ENCODE results near the gene IL11. TPM values are rescaled to one million over a fixed set of nuclear protein-coding genes. Genes with fewer than 3 reads are reported as not detected.

The IL11 gene
- total and polyA plus RNA-seq, 2 of the 8 experiments (the other 6 are each of a cell fraction or from before 2014, with no cell fraction given) = 1.7 to 2.8 TPM

GRCh38 chr19:55366790-55367189, 3.5 kb downstream of the IL11 start:
- H3K18ac ChIP-seq (ENCODE audit: extremely low read depth, low read length) = no peak overlapping the region
- no peak overlapping the region for H3K9ac ChIP-seq (replicated peaks in 1 of 4; ENCODE audit: extremely low read depth in 1 of 4, low read depth in 3 of 4, low read length in 3 of 4)
- H3K79me2 ChIP-seq (ENCODE audit: control insufficient read depth in 1 of 2, insufficient read depth in 2 of 2, low read length in 2 of 2) = no peaks in the 10 kb centered on the region
- H2BK20ac ChIP-seq (ENCODE audit: low read length) = no peak overlapping the region
- H3K27me3 ChIP-seq (replicated peaks in 1 of 4; ENCODE audit: control insufficient read depth in 3 of 4, extremely low read depth in 1 of 4, insufficient read depth in 3 of 4, low read length in 3 of 4) = peaks cover 8 to 37% (median 32%) of the 10 kb centered on the region in 4 experiments
- no peaks in the 10 kb centered on the region for H3K36me3 ChIP-seq (ENCODE audit: control insufficient read depth in 2 of 4, insufficient read depth in 4 of 4, low read length in 3 of 4)
- no peaks in the 10 kb centered on the region for H3K79me1 ChIP-seq (ENCODE audit: low read depth, low read length)
- ChIA-PET POLR2A (ENCODE audit: partially characterized antibody) (interaction anchor here (1.0 to 1.6 kb wide), 6 partner anchors 10 to 41 kb away, joined by 3 to 9 read pairs (median 4); partner anchors contain the start of genes TMEM190, TMEM238 and UBE2S), CTCF (ENCODE audit: partially characterized antibody) (interaction anchor here (0.8 to 1.6 kb wide), 6 partner anchors 11 to 101 kb away, joined by 3 to 9 read pairs (median 4); no protein-coding TSS in a partner anchor)
- H3K4me2 ChIP-seq (ENCODE audit: insufficient read depth in 1 of 2, low read depth in 2 of 2, low read length in 2 of 2) = no peak overlapping the region
- no peak overlapping the region for H3K4me3 ChIP-seq (ENCODE audit: extremely low read depth in 1 of 4, insufficient read depth in 2 of 4, low read depth in 3 of 4, low read length in 4 of 4)
- H4K20me1 ChIP-seq (replicated peaks in 1 of 2; ENCODE audit: control insufficient read depth in 1 of 2, insufficient read depth in 2 of 2, low read length in 2 of 2) = no peaks in the 10 kb centered on the region
- H3K56ac ChIP-seq (replicated peaks; ENCODE audit: insufficient read length, low read depth, low read length) = no peak overlapping the region
- H4K91ac ChIP-seq (replicated peaks; ENCODE audit: insufficient read length, low read length) = no peak overlapping the region
- FAIRE-seq = no peak
- no peak overlapping the region for H4K8ac ChIP-seq (ENCODE audit: extremely low read depth, insufficient read depth, low read length)
- no peak overlapping the region for H3K23ac ChIP-seq (ENCODE audit: insufficient read length)
- no peak overlapping the region for H2BK120ac ChIP-seq (replicated peaks; ENCODE audit: low read depth, low read length)
- TF ChIP-seq TCF12 (IDR thresholded peaks at IDR 0.05; ENCODE audit: low read depth, low read length) = no peak
- TF ChIP-seq SAP30 (IDR thresholded peaks at IDR 0.05; ENCODE audit: insufficient read depth, insufficient replicate concordance, low read length) = no peak
- TF ChIP-seq SP2 (IDR thresholded peaks at IDR 0.05; ENCODE audit: low read length) = no peak
- no peak for TF ChIP-seq ZNF274 (IDR thresholded peaks at IDR 0.05; ENCODE audit: borderline replicate concordance, extremely low read depth, low read length)
- TF ChIP-seq FOSL1 (IDR thresholded peaks at IDR 0.05; ENCODE audit: insufficient read depth, low read depth, low read length) = no peak
- no peak for TF ChIP-seq RFX5 (IDR thresholded peaks at IDR 0.05; ENCODE audit: borderline replicate concordance, low read depth, low read length)
- H4K5ac ChIP-seq (ENCODE audit: insufficient read length, low read depth, low read length) = no peak overlapping the region
- no peak overlapping the region for H2BK15ac ChIP-seq (ENCODE audit: low read length)
- no peak overlapping the region for H2BK5ac ChIP-seq (ENCODE audit: low read depth, low read length)
- no peak overlapping the region for H2AK5ac ChIP-seq (ENCODE audit: low read depth, low read length)
- H2BK12ac ChIP-seq (ENCODE audit: low read depth, low read length) = no peak overlapping the region
- H3K27ac ChIP-seq (ENCODE audit: low read depth, low read length) = no peak overlapping the region
- DNase-seq (ENCODE audit: low read depth in 1 of 2, low spot score in 2 of 2) = no peak
- peaks cover 9% of the 10 kb centered on the region; the same call in 1 of the 2 replicates for H3K23me2 ChIP-seq (ENCODE audit: low read depth, low read length)
- peaks cover 0 to 23% (median 17%) of the 10 kb centered on the region in 4 experiments; a peak in 6 of 7 replicates for H3K4me1 ChIP-seq (replicated peaks in 1 of 4; ENCODE audit: control insufficient read depth in 3 of 4, insufficient read depth in 4 of 4, low read length in 3 of 4)
- H3K14ac ChIP-seq (ENCODE audit: insufficient read length) = no peak overlapping the region
- no peak overlapping the region for H3K4ac ChIP-seq (replicated peaks; ENCODE audit: insufficient read length, low read depth, low read length)
- 91% methylated on average over 3 of the region's 3 CpGs; no CpG with 5 or more reads in 1 of the 2 experiments for WGBS, 2 experiments (ENCODE audit: extremely low coverage in 1 of 2, insufficient coverage in 1 of 2, insufficient read length in 1 of 2, insufficient replicate concordance in 2 of 2, low coverage in 1 of 2, low lambda C conversion rate in 2 of 2, missing lambda C conversion rate in 1 of 2)
- no peaks in the 10 kb centered on the region for H3K9me3 ChIP-seq (ENCODE audit: insufficient read depth in 2 of 2, low read depth in 1 of 2, low read length in 1 of 2)
- no peak overlapping the region for H2AFZ ChIP-seq (ENCODE audit: low read length)
